Non-pigmented ciliary epithelial cell (primary cell): Measurements from ENCODE around the gene HIVEP3.

Source experiments
- DNase-seq: peaks from one replicate; pipeline ENCODE4 v3.0.0-alpha.2; 2010; ENCODE audit warnings: low read depth

Gene HIVEP3

DNA sequence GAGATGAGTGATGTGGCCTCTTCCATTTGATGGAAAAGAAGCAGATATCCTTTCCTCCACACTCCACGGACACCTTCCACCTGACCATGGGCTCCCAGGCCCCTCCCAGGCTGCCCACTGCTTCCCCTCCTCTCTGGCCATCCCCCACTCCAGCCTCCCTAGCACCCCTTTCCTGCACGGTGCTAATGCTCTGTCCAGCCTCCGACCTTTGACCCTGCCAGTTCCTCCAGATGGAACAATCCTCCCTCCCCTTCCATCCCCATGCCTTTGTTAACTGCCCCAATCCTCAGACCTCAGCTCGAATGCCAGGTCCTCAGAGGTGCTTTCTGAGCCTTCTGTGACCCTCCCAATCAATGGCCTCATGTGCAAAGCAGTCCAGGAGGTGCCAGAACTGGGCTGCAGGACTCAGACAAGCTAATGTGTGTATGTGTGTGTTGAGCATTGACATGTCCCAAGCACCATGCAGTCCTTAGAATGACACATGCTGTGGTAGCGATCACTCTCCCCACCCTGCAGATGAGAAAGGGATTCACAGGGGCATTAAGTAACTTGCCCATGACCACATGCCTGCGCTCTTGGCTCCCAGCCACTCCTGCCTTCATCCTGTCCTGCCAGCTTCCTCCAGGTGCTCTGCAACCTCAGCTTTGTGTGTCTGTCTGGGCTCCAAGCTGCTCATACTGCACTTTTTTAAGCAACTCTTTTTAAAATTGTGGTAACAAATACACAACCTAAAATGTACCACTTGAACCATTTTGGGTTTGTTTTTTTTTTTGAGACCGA lies 370.8 kb downstream of the HIVEP3 start:
- no peak for DNase-seq

DNA sequence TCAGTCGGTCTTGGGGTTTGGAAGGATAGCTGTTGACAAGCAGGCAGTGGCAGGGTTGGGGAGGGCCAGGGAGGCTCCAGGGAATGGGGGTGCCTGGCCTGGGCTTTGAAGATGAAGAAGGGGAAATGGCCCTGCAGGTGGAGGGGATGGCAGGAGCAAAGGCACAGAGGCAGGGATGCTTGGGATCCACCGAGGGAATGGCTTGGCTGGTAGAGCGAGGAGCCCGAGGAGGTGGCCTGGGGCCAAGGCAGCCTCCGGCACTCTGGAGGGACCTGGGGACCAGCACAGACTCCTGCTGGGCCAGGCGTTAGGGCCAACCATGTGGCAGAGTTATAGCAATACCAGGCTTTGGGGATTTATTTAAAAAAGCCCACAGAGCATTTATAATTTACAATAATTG lies 371.4 kb downstream of the HIVEP3 start:
- DNase-seq: no peak

DNA sequence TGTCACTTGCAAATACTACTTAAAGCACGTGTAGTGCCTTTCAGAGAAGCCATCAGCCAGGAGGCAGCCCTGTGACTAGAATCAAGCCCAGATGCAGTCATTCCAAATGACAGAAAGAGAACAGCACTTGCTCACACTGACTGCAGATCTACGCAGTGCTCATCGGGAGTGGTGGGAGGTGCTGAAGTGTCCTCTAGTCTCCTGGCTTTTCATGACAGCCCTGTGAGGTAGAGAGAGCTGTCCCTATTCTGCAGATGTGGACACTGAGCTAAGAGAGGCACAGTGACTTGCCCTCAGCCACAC lies 371.9 kb downstream of the HIVEP3 start:
- DNase-seq: no peak

DNA sequence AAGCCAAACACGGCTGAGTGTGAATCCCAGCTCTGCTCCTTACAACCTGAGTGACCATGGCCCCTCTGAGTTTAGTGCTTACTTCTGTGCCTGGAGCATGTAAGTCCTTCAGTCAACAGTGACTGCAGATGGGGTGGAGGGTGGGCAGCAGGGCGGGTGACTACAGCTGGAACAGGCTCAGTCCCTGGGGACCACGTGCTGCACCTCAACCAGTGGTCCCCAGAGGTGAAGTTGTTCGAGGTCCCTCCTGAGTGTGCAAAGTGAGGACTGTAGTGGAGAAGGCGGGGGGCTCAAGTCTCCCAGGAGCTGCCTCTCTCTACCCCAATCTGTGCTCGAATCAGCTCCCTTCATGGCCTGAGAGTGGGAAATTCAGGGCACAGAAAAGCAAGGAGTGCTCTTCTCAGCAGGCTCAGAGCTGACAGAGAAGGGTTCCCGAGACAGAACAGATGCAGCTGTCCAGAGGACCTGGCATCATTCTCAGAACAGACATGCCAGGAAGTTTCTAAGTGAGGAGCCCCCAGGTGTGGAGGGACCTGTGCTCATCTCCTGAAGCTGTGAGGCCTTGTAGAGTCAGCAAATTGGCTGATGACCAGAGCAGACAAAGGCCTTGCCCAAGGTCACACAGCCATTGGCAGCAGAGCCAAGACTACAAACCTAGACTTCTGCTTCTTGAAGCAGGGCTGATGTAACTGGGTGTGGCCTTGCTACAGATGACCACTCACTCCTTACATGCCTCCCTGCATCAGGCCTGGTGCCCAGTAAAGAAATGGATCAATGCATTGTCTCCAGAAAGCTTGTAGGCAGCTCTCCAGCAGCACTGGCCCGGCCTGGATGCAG lies 372.5 kb downstream of the HIVEP3 start:
- no peak for DNase-seq

DNA sequence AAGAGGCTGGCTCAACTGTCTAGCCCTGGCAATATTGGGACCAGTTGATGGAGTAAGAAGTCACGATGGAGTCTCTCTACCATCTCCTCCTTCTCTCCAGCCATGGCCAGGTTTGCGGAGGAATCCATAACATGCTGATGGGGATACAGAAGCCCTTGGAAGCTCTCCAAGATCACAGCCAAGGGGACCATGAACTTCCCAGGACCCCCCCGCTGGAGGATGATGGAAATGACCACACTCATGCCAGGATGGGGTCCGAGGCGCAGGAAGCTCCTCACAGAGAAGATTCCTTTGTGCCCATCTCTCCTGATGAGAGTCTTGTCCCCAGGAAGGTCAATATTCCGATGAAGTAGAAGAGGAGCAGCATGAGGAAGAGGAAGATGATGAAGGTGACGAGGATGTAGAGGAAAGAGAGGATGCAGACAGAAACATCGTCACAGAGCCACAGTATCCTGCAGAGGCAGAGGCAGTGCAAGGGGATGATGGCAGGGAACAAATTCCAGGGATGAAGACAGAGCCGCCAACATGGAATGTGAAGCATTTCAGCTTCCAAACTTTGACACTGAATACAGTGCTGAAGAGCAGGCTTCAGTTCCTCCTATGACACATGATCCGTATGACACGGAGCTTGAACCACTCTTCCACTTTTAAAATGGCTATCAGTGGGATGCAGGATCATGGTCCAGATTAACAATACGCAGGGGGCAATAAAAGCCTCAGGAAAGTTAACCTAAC lies 376.4 kb downstream of the HIVEP3 start:
- no peak for DNase-seq

GRCh38 chr1:41541592-41541952 lies 377.1 kb downstream of the HIVEP3 start:
- no peak for DNase-seq

- peak; percentile 23 for DNase-seq
Observed at GRCh38 chr1:41540886-41541591, 377.7 kb downstream of the HIVEP3 start.

DNA sequence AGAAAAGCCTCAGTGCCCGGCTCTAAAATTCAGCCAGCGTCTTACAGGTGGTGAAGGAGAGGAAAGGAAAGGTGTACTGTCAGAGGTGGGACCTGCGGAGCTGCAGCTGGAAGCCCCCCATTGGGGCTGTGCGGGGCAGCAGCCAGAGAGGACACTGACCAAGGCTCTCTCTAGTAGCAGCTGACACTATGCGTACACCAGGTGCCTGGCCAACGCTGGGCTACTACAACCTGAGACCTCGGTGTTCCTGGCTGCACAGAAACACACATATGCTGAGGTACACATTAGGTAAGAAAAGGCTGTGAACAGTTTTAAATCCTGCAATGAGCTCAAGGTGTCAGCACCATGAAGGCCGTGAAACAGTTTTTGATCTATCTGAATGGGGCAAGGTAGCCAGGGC lies 378.7 kb downstream of the HIVEP3 start:
- DNase-seq: no peak

- no peak for DNase-seq
Observed at GRCh38 chr1:41539418-41539805, 379.3 kb downstream of the HIVEP3 start.

- DNase-seq: no peak
Observed at GRCh38 chr1:41538741-41539417, 379.8 kb downstream of the HIVEP3 start.

DNA sequence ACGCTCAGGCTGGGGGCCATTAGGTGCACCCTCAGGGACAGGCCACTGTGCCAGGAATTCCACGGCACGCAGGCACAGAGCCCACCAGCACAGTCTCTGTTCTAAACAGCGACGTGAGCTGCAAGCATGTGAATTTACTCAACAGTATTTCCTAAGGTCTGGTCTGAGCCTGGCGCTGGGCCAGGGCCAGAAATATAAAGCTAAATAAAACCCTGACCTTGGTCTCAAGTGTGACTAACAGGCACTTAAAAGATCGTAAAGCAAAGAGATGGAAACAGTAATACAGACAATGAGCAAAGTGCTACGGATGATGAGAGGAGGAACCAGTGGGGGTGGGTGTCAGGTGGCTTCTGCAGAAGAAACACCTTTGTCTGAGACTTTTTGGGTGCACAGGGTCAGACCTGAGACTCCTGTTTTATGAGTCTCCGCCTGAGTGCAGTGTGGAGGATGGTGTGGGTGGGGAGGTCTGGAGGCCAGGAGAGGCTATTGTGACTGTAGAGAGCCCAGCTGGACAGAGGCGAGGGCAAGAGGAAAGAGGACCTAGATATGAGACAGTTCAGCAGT lies 380.9 kb downstream of the HIVEP3 start:
- peak; percentile 67 for DNase-seq

DNA sequence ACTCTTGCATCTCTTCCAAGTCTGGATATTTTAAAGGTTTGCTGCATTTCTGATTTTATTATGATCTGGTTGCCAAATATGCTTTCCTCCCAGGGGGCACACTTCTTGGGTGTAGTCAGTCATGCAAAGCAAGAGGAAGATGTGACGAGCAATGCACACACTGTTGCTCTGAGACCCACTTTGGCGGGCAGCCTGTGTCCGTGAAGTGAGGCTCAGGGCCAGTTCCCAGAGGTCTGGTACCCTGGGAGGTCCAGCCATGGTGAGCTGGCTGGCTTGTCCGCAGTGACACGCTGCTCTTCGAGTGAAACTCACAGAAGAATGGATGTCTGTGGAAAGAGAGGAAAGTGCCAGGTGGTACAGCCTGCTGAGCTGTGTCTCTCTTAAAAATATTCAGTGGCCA lies 381.5 kb downstream of the HIVEP3 start:
- DNase-seq: peak; percentile 45

GRCh38 chr1:41536361-41536802 lies 382.3 kb downstream of the HIVEP3 start:
- no peak for DNase-seq

DNA sequence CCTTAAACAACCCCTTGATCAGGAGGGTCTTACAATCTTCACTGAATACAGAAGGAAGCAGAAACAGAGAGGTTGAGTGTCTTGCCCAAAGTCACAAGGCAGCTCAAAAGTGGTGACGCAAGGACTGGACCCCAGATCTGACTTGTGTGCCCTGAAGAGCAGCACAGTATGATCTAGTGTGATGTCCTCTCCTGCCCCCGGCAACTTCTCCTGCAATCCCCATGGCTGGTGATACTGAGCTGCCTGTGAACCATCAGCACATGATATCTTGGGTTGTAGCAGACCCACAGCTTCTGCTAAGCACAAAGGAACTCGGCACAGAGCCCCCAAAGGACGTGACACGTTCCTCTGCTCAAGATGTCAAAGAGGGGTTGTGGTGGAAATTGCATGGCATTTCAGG lies 383.0 kb downstream of the HIVEP3 start:
- no peak for DNase-seq

- DNase-seq: no peak
Observed at GRCh38 chr1:41535276-41535675, 383.4 kb downstream of the HIVEP3 start.

DNA sequence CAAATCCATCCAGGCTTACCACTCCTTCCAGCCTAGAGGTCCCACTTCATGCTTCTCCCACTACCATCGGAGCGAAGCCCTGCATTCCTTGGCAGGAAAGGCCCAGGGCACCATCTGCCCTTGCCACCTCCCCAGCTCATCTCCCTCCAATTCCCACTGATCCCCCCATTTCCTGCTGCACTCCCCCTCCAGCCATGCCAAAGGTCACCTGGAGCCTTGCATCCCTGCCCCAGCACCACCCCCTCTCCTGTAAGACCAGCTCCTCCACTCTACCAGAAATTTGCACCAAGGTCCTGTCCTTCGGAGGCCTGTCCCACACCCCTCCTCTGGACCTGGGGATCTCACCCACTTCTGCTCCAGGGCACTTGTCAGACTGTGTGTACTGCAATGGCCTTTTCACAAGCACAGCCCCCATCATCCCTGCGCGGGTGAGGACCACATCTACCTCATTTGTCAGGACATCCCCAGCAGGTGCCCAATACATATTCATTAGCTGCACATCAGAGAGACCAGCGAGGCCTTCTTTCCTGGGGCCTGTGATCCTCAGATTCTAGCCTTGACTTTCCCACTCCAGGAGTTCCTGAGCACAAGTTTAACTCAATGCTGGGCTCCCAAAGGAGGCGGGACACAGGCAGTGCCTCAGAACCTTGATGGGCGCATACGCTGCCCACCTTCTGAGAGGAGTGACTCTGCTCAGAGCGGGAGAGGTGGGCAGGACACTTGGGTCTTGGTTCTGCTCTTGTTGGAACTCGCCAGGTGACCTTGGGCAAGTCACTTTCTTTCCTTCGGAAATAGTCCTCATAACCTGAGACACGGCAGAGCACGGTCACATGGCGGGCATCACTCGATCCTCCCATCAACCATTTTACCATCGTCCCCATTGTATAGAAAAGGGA lies 384.3 kb downstream of the HIVEP3 start:
- DNase-seq: no peak

GRCh38 chr1:41533731-41534080 lies 385.0 kb downstream of the HIVEP3 start:
- DNase-seq: no peak

- no peak for DNase-seq
Observed at GRCh38 chr1:41533016-41533730, 385.5 kb downstream of the HIVEP3 start.

DNA sequence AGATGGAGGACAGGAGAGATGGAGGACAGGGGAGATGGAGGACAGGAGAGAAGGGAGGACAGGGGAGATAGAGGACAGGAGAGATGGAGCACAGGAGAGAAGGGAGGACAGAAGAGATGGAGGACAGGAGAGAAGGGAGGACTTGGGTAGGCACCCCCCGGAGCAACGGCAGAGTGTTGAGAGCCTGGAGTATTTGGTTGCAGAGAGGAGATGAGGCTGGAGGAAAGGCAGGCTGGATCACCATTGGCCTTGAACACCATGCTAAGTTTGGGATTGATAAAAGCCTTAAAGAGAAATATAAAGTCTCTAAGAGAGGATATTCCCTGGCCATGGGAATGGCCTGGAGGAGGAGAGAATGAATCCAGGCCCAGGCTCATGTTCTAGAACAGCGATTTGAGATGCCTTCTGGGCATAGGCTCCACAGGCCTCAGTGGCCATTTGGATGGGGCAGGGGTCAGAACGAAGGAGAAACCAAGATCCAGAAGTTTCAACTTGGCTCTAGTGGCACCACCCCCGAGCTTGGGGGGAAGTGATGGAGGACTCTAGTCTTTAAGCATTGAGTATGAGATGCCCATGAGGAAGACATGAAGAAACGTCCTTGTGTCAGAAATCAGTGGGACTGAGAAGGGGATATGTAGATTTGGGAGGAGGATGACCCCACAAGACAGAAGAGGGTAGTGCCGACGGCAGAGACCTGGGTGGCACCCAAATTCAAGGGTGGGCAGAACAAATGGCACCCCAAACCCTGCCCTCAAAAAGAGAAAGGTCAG lies 386.3 kb downstream of the HIVEP3 start:
- no peak for DNase-seq
